GM12874 (cell line): ENCODE results near the gene TMEM61.

ENCODE experiments used
- TF ChIP-seq, protein P1 (sequence below): IDR thresholded peaks from 2 replicates; pipeline ENCODE4 v1.5.1; 2011; ENCODE audit warnings: low read depth, mild to moderate bottlenecking, control low read depth, low read length, moderate library complexity; ENCODE audit not compliant: insufficient read depth

TMEM61 gene

DNA sequence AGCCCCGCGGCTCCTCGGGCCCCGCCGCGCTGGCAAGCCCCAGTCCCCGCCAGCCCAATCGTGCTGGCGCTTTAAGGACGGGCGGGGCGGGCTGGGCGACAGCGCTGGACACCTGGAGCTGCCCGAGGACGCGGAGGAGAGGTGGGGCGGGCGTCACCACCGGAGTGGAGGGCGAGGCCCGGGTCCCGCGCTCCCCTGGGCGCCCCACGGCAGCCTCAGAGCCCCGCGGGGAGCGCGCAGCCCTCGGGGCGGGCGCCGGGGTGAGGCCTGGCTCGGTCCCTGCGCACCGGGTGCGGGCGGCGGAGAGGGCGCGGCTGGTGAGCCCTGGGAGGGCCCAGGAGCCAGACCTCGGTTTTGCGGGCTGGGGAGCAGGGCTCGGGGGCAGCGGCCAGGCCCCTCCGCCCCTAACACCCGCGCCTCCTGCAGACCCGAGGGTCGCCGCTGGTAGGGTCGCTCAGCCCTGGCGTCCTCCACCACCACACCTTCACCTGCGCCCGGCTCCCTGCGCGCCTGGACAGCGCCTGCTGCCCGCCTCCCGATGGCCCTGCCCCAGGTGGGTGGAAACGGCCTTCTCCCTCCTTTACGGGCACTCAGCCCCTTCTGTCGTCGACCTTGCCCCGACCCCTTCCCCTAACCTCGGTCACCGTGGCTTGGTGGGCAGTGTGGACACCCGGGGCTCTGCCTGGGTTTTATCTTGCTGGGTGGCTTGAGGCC lies at the start of gene TMEM61:
Gene TMEM61 (plus strand): TSS at position 101 of the 714 bp plus-strand sequence. CDS start 438 bp downstream, at position 539.
- TF ChIP-seq, protein P1, sequence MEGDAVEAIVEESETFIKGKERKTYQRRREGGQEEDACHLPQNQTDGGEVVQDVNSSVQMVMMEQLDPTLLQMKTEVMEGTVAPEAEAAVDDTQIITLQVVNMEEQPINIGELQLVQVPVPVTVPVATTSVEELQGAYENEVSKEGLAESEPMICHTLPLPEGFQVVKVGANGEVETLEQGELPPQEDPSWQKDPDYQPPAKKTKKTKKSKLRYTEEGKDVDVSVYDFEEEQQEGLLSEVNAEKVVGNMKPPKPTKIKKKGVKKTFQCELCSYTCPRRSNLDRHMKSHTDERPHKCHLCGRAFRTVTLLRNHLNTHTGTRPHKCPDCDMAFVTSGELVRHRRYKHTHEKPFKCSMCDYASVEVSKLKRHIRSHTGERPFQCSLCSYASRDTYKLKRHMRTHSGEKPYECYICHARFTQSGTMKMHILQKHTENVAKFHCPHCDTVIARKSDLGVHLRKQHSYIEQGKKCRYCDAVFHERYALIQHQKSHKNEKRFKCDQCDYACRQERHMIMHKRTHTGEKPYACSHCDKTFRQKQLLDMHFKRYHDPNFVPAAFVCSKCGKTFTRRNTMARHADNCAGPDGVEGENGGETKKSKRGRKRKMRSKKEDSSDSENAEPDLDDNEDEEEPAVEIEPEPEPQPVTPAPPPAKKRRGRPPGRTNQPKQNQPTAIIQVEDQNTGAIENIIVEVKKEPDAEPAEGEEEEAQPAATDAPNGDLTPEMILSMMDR: no peak

DNA sequence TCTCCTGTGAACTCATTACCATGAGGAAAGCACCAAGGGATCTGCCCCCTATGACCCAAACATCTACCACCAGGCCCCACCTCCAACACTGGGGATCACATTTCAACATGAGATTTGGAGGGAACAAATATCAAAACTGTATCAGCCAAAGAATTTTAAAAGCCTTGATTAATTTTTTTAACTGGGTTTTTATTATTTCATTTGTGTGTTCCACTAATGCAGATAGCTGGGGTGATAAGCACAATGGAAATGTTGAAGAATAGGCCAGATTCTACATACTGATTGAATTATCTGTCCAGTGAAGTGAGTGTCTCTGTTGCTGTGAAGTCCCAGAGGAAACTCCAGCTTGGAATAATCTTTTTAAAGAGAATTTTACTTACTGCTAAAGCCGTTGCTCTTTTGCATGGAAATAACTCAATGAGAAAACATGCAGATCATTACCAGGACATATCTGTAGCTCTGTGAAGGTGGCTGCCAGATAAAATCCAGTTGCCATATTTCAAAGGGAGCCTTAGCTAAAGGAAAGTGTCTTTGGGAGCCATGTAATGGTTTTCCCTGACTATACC lies 49.1 kb upstream of the TMEM61 start:
- TF ChIP-seq, protein P1: no peak

DNA sequence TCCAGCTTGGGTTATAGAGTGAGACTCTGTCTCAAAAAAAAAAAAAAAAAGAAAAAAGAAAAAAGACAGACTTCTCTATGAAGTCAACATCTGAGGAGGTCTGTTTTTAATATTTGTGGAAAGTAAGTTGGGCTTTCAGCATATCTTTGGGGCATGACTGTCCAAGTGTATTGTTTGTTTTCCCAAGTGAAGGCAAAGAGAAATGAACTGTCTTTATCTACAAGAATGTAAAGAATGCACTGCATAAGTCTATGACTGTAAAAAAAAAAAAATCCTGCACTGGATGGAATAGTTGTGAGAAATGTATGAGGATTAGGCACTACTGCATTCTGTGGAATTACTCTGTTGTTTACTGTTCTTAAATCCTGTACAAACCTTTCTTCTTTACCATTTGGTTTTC lies 45.6 kb upstream of the TMEM61 start:
- TF ChIP-seq, protein P1: no peak

DNA sequence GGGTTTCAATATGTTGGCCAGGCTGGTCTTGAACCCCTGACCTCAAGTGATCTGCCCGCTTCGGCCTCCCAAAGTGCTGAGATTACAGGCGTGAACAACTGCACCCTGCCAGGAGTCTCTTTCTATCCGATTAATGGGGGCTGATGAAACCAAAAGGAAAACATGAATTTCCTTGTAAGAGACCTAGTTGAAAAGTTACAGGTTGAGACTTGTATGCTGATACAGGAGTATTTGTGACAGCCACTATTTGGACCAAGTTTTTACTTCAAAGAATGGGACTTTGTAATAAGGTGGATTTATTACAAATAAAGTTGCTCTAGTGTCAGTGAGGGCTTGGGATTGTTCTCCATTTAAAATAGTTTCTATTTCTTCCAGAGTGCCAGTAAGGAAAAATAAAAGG lies 43.6 kb upstream of the TMEM61 start:
- TF ChIP-seq, protein P1: no peak

DNA sequence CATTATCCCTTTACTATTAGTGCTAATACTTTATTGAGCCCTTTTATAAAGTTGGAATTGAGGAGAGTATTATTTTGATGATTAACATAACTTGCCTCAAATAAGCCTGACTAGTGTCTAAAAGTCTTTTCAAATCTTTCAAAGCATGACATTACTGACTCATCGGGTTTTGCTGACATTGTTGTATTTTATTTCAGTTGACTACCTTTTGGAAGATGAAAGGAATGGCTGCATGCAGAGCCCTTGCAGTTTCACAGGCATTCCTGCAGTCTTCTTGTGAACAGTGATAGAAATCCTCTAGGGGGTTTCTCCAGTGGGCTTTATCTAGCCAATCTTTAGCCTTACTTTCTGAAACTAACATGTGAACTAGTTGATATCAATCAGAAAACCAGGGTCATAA lies 43.0 kb upstream of the TMEM61 start:
- TF ChIP-seq, protein P1: no peak

DNA sequence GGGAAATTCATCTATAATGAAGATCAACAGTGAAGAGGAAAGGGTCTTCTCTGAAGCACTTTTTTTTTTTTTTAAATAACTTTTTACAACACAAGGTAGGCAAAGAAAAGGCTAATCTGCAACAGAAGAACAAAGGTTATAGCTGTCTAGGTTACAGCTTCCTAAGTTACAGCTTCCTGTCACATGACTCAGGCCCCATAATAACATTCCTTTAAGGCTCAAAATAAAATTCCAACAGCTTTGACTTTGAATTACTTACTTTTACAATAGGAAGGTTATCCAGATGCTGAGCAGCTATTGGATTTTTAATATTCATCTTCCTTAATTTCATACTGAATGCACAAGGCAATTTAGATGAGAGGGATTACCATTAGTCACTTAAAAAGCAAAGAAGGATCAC lies 40.4 kb upstream of the TMEM61 start:
- TF ChIP-seq, protein P1: no peak

DNA sequence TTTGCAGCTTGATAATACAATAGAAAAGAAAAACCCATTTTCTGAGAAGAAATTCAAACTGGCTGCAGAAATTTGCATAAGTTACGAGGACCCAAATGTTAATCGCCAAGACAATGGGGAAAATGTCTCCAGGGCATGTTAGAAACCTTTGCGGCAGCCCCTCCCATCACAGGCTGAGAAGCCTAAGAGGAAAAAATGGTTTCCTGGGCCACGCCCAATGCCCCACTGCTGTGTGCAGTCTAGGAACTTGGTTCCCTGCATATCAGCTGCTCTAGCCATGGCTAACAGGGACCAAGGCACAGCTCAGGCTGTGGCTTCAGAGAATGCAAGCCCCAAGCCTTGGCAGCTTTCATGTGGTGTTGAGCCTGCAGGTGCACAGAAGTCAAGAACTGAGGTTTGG lies 37.5 kb upstream of the TMEM61 start:
- TF ChIP-seq, protein P1: no peak
